Endothelial cell of umbilical vein (primary cell): Measurements from ENCODE around the gene ATG5. TPM values are rescaled to one million over a fixed set of nuclear protein-coding genes. Genes with fewer than 3 reads are reported as not detected.

ENCODE experiments used
- BruUV-seq: library from RNA; stranded (reverse); fragments of 400-500 nt; replicated peaks from 2 replicates; lab custom pipeline; 2021; lab: Mats Ljungman, UMichigan
- CTCF ChIA-PET: fragments of 300-600, 350-600 bp; sonication (Branson Sonifier 250); formaldehyde crosslinking; loops from one replicate; lab custom pipeline; 2021; ENCODE audit warnings: antibody characterized with exemption, inconsistent platforms; lab: Charles Lee
- POLR2A ChIA-PET: fragments of 300-600, 350-600 bp; sonication (Branson Sonifier 250); formaldehyde crosslinking; loops from one replicate; lab custom pipeline; 2021; ENCODE audit warnings: antibody characterized with exemption, inconsistent platforms; lab: Charles Lee
- DNase-seq: peaks from one replicate; pipeline ENCODE4 v3.0.0-alpha.2; 2011; ENCODE audit warnings: low read depth, low spot score
- FAIRE-seq: peaks from 2 replicates; lab custom pipeline; 2011; peaks lifted over from hg19 to GRCh38; lab: Jason Lieb, UNC
- H2AFZ ChIP-seq: 2 replicates; pipeline ENCODE4 v1.6.0; 2012; ENCODE audit warnings: low read depth, low read length, control low read depth, inconsistent platforms
- H3K27ac ChIP-seq: 2 replicates; pipeline ENCODE4 v1.5.1; 2011; ENCODE audit warnings: low read depth, mild to moderate bottlenecking, control low read depth, low read length, moderate library complexity; ENCODE audit not compliant: insufficient read depth
- H3K27me3 ChIP-seq, 2 experiments: 2 replicates each; pipeline versions ENCODE4 v1.6.0 to v1.6.1; 2011; ENCODE audit warnings: low read length in 2 of 2, mixed read lengths in 1 of 2; ENCODE audit not compliant: control insufficient read depth in 2 of 2, insufficient read depth in 2 of 2
- H3K36me3 ChIP-seq, 2 experiments: 2 replicates in 1 of 2; 3 replicates in 1 of 2; pipeline ENCODE4 v1.5.1; 2011; ENCODE audit warnings: low read length in 2 of 2, mild to moderate bottlenecking in 1 of 2, moderate library complexity in 1 of 2; ENCODE audit not compliant: control insufficient read depth in 2 of 2, insufficient read depth in 2 of 2; ENCODE audit errors: extremely low read depth in 1 of 2
- H3K4me1 ChIP-seq: 3 replicates; pipeline ENCODE4 v1.5.1; 2011; ENCODE audit warnings: mild to moderate bottlenecking, low read length; ENCODE audit not compliant: control insufficient read depth, insufficient read depth; ENCODE audit errors: extremely low read depth
- H3K4me2 ChIP-seq: 2 replicates; pipeline ENCODE4 v1.6.1; 2011; ENCODE audit warnings: low read length, control low read depth, mixed read lengths; ENCODE audit not compliant: insufficient read depth
- H3K4me3 ChIP-seq, 3 experiments: fragments of 200-600 bp in 1 of 3; sonication (generic), shearing (Covaris generic) in 1 of 3; replicated peaks in 1 of 3; 2 replicates each; pipeline ENCODE4 v1.5.1; 2011 to 2016; ENCODE audit warnings: control low read depth in 3 of 3, low read length in 3 of 3, mild to moderate bottlenecking in 2 of 3, inconsistent platforms in 1 of 3, low read depth in 1 of 3, moderate library complexity in 1 of 3; ENCODE audit not compliant: insufficient read depth in 1 of 3
- H3K79me2 ChIP-seq: 2 replicates; pipeline ENCODE4 v1.6.0; 2012; ENCODE audit warnings: low read length, inconsistent platforms; ENCODE audit not compliant: control insufficient read depth, insufficient read depth
- H3K9ac ChIP-seq: replicated peaks from 2 replicates; pipeline ENCODE3; 2011; ENCODE audit warnings: low read length, control low read depth; ENCODE audit not compliant: insufficient read depth; ENCODE audit errors: extremely low read depth
- H3K9me1 ChIP-seq: replicated peaks from 3 replicates; pipeline ENCODE4 v1.6.0; 2011; ENCODE audit warnings: mild to moderate bottlenecking, low read length; ENCODE audit not compliant: control insufficient read depth, insufficient read depth; ENCODE audit errors: extremely low read depth
- H3K9me3 ChIP-seq: replicated peaks from 2 replicates; pipeline ENCODE4 v1.5.1; 2012; ENCODE audit warnings: low read length, inconsistent platforms; ENCODE audit not compliant: control insufficient read depth, insufficient read depth
- H4K20me1 ChIP-seq: replicated peaks from 2 replicates; pipeline ENCODE3; 2011; ENCODE audit warnings: mild to moderate bottlenecking, low read length; ENCODE audit not compliant: control insufficient read depth, insufficient read depth; ENCODE audit errors: extremely low read depth
- CTCF ChIP-seq, 2 donors: IDR thresholded peaks; 1 replicate in 1 of 2; 2 replicates in 1 of 2; pipeline ENCODE4 v1.5.1; 2011; ENCODE audit warnings: low read length in 2 of 2, mild to moderate bottlenecking in 2 of 2, moderate library complexity in 2 of 2, control low read depth in 1 of 2, inconsistent platforms in 1 of 2, low read depth in 1 of 2; ENCODE audit not compliant: insufficient read depth in 1 of 2; ENCODE audit errors: extremely low read depth in 1 of 2
- EZH2 ChIP-seq: IDR thresholded peaks from 2 replicates; pipeline ENCODE4 v1.6.1; 2012; ENCODE audit warnings: borderline replicate concordance, low read depth, mild to moderate bottlenecking, moderate library complexity, low read length, inconsistent platforms; ENCODE audit not compliant: severe bottlenecking
- FOS ChIP-seq: IDR thresholded peaks from 2 replicates; pipeline ENCODE4 v1.6.1; 2011; ENCODE audit warnings: mild to moderate bottlenecking, low read length, moderate library complexity, borderline replicate concordance; ENCODE audit not compliant: insufficient read depth
- GATA2 ChIP-seq: IDR thresholded peaks from 2 replicates; pipeline ENCODE4 v1.7.0; 2011; ENCODE audit warnings: low read depth, mild to moderate bottlenecking, moderate library complexity, mixed read lengths, low read length; ENCODE audit not compliant: insufficient read length, insufficient read depth
- JUN ChIP-seq: IDR thresholded peaks from 2 replicates; pipeline ENCODE4 v1.6.1; 2011; ENCODE audit warnings: borderline replicate concordance, low read depth; ENCODE audit not compliant: insufficient read length, insufficient read depth
- MAX ChIP-seq: IDR thresholded peaks from 2 replicates; pipeline ENCODE4 v1.6.1; 2011; ENCODE audit not compliant: insufficient read depth, insufficient read length
- MYC ChIP-seq: IDR thresholded peaks from one replicate; pipeline ENCODE4 v1.6.1; 2011; ENCODE audit warnings: mild to moderate bottlenecking, low read depth, low read length
- POLR2A ChIP-seq: IDR thresholded peaks from 2 replicates; pipeline ENCODE4 v1.6.1; 2012; ENCODE audit warnings: low read depth, mild to moderate bottlenecking, control low read depth, low read length
- POLR2AphosphoS5 ChIP-seq: IDR thresholded peaks from 2 replicates; pipeline ENCODE4 v1.6.1; 2012; ENCODE audit warnings: low read depth, mild to moderate bottlenecking, control low read depth, low read length, moderate library complexity; ENCODE audit not compliant: insufficient read depth
- dilution Hi-C: fragments of 300-500 bp; cut with MboI; formaldehyde crosslinking; loops from one replicate; pipeline ENCODE4 v1.15.0; 2019; ENCODE audit warnings: low sequenced_read_pairs; ENCODE audit not compliant: extremely low pct_ligation_motif_present
- intact Hi-C: fragments of 100-400 bp; cut with micrococcal nuclease; formaldehyde crosslinking; loops from one replicate; pipeline ENCODE4 v1.10.0; 2022
- polyA plus RNA-seq, 4 experiments: library from polyadenylated mRNA; depleted of rRNA in 3 of 4; stranded (reverse) in 3 of 4; unstranded in 1 of 4; fragments of >200 nt; gene quantifications; 2 replicates each; pipeline versions ENCODE4 v1.2.1 to v1.2.3, GENCODE V29; 2011 to 2012; ENCODE audit warnings: missing spikeins in 1 of 4
- total RNA-seq: library from RNA; stranded (reverse); gene quantifications from 2 replicates; pipeline ENCODE4 v1.2.3, GENCODE V29; 2021

ATG5 gene
- total and polyA plus RNA-seq, 2 donors (not counting 3 experiments of a cell fraction or from before 2014, with no cell fraction given) = 14.1 to 32.8 TPM

GRCh38 chr6:106356378-106356777, 30.8 kb upstream of the ATG5 start:
- Histone ChIP-seq H3K9me3 (no peaks in the 10 kb centered on the region), H3K79me2 (no peaks in the 10 kb centered on the region), H2AFZ (no peak overlapping the region), H3K4me3 (no peak overlapping the region), H3K36me3 (no peaks in the 10 kb centered on the region), H3K4me2 (no peak overlapping the region), H3K27ac (no peak overlapping the region), H3K4me1 (peaks cover 7% of the 10 kb centered on the region), H3K9me1 (no peaks in the 10 kb centered on the region), H3K9ac (no peak overlapping the region), H4K20me1 (no peaks in the 10 kb centered on the region), H3K27me3 (peaks cover 12 to 22% of the 10 kb centered on the region in 2 experiments)
- DNase-seq = no peak
- ChIA-PET POLR2A (no interaction called here), CTCF (interaction anchor here (0.9 to 2.4 kb wide), 4 partner anchors 8 to 25 kb away, joined by 3 to 9 read pairs (median 3); no protein-coding TSS in a partner anchor)
- no peak for TF ChIP-seq FOS
- no peak for TF ChIP-seq CTCF (IDR thresholded peaks at IDR 0.05; ENCODE audit: extremely low read depth in 1 of 2, insufficient read depth in 1 of 2, low read depth in 1 of 2, low read length in 2 of 2)
- TF ChIP-seq MAX = no peak
- no peak for TF ChIP-seq POLR2A
- TF ChIP-seq GATA2 = no peak
- TF ChIP-seq POLR2AphosphoS5 = no peak
- TF ChIP-seq JUN = no peak
- TF ChIP-seq EZH2 = no peak
- no peak for TF ChIP-seq MYC
- no TSS peak for BruUV-seq
- dilution Hi-C loops (no loop called here), intact Hi-C loops (no loop called here)
- no peak for FAIRE-seq
